HS-27A (cell line): ENCODE data around the gene ATP10D.
"Not testable (repeated sequence)": the region's sequence is repeated elsewhere in the genome, so short reads cannot be mapped to it uniquely, and the experiment has no call there.

ENCODE experiments used
- DNase-seq: peaks from one replicate; pipeline ENCODE4 v3.0.0-alpha.2; 2012; ENCODE audit warnings: low read depth, missing footprints

ATP10D gene

DNA sequence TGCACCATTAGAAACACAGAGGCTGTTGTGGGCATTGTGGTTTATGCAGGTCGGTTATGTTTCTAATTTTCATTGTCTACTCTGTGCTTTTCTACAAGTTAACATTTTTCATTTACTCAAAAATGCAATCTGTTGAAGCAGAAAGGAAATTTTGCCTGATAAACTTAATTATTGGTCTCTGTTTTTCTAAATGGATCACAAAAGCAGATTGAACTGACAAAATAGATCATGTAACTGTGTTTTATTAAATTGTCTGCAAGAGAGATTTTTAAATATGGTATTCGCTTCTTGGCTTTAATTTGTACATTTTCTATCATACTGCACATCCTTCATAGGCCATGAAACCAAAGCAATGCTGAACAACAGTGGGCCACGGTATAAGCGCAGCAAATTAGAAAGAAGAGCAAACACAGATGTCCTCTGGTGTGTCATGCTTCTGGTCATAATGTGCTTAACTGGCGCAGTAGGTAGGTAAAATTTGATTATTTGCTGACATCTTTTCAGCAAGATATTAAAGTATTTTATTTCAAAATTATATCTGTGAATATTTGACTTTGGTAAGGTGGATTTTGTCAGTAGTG is 50.6 kb downstream of the ATP10D start:
- DNase-seq = no peak

DNA sequence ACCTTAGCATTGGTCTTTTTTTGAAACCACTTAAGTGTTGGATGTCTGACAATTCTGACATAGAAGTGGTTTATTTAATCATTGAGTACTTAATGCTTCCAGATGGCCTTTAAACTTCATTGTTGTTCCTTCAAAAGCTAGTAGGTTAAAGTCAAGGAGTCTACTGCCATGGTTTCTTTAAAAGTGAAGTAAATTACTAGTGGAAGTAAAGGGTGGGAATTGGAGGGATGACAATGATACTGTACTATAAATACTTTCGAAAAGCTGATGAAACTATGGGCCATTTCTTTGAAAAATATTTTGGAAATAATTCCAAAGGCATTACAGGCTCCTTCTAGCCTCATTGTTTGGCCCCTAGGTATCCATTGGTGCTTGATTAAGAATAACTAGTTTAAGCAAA is 51.9 kb downstream of the ATP10D start:
- no peak for DNase-seq

DNA sequence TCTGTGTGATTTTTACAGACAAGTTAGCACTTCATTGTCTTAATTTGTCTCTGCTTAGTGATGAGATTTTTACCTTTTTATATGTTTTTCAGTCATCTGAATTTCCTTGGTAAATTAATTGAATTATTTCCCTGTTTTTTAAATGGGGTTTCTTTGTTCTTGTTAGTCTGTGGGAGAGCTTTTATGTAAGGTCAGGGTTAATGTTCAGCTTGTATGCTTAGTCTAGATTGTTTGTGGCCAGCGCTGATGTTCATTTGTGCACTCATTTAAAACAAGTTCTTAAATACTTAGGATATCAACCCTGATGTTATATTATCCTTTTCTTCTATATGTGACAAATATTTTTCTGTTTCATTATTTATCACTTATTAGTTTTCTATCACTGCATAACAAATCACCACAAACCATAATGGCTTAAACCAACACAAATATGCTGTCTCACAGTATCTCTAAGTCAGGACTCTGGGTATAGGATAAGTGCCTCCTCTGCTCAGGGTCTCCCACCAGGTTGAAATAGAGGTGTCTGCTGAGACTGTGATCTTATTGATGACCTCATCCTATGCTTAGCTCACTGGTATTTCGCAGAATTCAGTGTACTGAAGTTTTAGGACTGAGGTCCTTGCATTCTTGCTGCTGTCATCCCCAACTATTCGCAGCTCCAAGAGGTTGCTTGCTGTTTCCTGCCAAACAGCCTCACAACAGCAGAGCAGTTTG is 53.2 kb downstream of the ATP10D start:
- DNase-seq = no peak

DNA sequence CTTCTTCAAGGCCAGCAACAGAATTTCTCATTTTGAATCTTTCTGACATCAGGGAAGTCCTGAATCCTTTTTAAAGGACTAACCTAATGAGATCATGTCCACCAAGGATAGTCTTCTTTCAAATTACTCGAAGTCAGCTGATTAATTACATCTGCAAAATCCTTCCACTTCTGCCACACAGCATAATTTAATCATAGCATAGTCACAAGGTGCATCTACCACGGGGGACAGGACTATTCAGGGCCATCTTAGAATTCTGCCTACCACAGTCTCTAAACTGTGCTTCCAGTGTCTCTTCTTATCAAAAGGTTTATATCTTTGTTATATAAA is 53.7 kb downstream of the ATP10D start:
- no peak for DNase-seq

DNA sequence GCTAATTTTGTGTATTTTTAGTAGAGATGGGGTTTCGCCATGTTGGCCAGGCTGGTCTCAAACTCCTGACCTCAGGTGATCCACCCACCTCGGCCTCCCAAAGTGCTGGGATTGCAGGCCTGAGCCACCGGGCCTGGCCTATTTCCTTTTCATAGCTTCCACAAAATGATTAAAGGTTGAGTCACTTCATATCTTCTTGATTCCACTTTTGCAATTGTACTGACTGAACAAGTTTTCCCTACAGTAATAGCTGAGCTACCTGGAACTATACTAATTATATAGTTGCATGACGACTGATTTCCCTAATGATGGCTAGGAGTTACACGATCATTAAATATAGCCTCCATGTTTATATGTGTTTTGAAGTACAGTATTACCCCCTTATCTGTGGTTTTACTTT is 57.6 kb downstream of the ATP10D start:
- DNase-seq = not testable (repeated sequence)

DNA sequence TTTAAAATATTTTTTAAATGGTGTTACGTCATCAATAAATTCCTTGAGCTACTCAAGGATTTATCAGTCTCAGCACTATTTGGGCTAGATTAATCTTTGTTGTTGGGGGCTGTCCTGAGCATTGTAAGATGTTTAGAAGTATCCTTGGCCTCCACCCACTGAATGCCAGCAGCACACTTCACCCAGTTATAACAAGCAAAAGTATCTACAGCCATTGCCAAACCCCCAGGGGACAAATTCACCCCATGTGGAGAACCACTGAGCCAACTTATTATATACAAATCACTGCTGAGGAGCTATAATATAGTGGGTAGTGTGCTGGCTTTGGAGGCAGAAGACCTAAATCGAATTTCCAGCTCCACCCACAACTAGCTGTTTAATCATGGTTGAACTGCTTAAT is 58.3 kb downstream of the ATP10D start:
- DNase-seq = no peak

DNA sequence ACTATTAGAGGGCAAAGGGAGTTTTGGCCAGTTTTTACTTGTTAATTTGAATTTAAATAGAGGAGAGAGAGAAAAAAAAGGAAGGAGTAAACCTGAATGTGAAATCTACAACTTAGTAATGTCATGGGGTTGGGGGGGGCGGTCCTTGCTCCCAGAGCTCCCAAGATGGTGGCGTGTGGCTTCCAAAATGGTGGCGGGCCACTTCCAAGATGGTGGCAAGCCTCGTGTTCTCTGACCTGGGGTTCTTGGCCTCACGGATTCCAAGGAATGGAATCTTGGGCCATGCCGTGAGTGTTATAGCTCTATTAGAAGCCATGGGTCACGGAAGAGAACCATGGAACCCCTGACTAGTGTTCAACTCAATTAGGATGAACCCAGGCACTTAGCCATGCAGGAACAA is 65.3 kb downstream of the ATP10D start:
- not testable (repeated sequence) for DNase-seq

DNA sequence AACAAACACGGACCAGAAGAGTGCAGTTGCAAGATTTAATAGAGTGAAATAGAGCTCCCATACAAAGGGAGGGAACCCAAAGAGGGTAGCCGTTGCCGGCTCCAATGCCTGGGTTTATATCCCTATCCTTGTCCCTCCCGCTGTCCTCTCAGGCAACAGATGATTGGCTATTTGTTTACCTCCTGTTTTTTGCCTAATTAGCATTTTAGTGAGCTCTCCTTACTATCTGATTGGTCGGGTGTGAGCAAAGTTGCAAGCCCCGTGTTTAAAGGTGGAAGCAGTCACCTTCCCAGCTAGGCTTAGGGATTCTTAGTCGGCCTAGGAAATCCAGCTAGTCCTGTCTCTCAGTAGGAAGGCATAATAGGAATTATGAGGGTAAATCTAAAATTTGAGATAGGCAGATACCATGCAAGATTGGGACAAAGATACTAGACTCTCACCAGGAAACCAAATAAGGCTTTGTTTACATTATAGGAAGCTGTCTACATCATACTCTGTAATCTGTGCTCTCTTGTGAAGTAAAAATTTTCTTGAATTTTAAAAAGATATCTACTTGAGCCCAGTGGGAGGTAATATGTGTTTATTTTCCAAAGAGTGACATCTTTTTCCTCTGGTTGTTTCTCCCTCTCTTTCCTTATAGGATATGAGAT is 65.9 kb downstream of the ATP10D start:
- no peak for DNase-seq

DNA sequence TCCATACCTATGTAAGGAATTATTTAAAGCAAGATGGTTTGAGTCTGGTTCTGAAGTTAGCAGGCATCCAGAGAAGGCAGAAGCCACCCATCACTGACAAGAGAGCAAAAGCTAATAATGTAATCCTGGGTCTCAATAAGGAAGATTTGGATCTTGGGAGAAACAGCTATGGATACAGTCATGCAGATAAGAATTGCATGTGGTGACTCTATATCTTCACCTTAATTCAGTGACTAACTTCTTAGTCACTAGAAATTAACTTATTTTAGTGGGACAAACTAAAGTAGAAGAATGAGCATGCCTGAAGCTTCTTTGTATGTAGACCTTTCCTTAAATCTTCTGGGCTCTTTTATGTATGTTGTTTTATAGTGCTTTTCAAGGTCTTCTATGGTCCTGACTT is 66.6 kb downstream of the ATP10D start:
- DNase-seq = no peak

DNA sequence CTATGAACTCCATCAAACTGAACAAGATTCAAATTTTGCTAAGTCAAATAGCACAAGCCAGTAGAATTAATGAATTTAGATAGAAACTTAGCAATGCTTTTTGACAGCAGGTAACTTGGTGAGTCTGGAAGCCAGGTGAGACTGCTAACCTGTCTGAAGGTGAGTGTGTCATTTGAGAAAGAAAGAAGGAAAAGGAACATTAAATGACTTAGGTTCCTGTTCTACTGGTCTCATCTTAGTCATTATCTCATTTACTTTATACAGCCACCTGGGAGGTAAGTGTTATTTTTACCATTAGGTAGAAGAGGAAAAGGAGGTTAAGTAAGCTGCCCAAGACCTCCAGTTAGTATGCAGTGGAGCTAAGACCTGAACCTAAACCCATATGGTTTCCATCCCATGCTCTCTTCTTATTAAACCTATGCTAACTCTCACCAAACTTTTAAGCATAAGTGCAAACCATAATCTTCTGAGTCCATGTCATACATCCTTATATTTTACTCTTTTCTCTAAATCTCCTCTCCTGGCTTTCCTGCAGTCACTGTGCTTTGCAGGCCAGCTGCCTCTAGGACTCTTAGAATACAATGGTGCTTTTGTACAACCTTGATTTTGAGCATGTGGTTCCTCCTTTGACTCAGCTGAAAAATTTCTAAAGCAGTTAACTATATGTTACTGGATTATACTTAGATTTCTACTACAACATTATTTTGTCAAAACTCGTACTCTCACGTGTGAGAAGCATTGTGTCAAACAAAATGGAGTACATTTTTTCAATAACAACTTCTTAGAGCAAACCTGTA is 68.5 kb downstream of the ATP10D start:
- no peak for DNase-seq

DNA sequence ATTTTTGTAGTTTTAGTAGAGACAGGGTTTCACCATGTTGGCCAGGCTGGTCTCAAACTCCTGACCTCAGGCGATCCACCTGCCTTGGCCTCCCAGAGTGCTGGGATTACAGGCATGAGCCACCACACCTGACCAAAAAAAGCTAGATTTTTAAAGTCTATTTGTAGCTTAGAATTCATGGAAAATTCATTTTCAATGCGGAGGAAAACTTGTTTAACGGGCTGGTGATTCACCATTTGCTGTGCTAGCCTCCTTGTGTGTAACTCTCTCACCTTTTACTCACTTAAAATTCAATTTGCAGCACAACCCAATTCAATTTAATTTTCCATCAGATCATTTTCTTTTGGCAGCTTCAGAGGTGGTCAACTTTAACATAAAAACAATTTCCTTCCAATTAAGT is 70.8 kb downstream of the ATP10D start:
- not testable (repeated sequence) for DNase-seq

DNA sequence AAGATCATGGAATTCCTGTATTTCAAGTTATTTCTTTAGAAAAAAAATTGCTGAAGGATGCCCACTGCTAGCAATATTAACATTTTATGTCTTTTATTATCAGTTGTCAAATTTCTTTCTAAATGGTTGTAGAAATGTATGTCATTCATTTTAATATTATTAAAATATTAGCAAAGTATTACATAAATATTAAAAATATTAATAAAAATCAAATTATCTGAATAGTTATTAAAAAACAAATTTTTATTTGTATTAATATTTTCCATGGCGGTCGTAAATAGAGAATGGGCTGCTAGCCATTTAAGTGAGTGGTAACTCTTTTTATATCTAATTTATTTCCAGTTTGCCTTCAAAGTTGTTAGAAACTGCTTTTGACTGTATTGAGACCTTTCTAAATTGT is 72.2 kb downstream of the ATP10D start:
- no peak for DNase-seq

DNA sequence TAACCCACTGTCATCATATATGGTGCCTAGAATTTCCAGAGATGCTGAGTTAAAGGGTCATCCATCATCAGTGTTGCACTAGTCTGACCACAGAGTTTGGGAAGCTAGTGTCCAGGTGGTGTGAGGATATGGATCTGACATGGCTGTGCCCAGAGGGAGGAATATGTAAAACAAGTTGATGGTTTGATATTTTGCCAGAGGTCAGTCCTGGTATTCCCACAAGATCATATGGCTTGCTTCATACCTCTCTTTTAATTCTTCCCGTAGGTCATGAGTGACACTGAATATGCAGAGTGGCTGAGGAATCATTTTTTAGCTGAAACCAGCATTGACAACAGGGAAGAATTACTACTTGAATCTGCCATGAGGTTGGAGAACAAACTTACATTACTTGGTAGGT is 75.6 kb downstream of the ATP10D start:
- no peak for DNase-seq

DNA sequence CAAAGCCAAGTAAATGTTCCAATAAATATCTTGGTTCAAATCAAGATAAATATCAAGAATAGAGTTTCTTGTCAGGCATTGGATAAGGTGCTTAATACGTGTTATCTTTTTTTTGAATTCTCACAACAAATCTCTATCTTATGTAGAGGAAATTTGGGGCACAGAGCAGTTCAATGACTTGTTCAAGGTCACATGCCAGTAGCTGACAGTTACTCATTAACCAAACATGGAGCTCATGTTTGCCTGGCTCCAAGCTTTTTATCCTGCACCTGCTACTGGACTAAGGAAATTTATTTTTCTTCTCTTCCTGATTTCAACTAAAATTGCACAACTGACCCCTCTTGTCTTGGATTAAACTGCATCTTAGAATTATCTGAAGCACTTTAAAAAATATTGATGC is 76.3 kb downstream of the ATP10D start:
- DNase-seq = no peak

DNA sequence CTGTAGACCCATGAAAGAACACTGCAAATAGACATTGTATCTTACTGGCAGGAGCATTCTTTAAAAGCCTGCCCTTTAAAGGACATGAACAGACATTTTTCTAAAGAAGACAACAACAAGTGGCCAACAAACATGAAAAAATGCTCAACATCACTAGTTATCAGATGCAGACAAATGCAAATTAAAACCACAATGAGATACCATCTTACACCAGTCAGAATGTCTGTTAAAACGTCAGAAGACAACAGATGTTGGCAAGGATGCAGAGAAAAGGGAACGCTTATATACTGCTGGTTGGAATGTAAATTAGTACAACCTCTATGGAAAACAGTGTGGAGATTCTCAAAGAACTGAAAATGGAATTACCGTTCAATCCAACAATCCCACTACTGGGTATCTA is 77.2 kb downstream of the ATP10D start:
- DNase-seq = no peak

DNA sequence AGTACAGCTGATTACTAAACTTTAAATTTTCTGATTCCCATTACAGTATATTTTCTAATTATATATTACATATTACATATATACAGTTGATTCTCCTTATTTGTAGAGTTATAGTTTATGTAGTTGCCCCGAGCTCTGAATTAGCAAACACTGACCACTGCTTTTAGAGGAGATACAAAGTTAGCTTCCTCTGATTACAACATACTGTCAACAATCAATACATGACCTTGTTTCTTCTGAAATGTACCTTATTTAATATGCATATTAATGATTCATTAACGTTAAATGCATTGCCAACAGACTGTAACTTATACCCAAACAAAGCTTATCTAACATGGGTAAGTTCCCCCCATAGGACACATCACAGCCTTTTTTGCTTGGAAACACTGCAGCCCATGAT is 81.5 kb downstream of the ATP10D start:
- no peak for DNase-seq

DNA sequence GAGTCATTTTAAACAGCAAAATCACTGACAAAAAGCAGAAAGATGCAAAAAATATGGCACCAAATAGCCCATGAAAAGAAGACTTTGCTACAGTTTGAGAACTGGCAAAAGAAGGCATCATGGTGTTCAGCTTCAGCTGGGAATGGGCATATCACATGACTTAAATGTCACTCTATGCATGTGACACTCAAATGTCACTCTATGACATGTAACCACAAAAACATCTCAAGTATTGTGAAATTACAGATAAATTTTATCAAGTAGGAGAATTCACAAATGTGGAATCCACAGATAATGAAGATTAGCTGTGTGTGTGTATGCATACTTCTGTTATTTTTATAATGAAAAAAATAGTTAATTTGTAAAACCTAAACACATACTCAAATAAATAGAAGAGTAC is 81.9 kb downstream of the ATP10D start:
- no peak for DNase-seq

DNA sequence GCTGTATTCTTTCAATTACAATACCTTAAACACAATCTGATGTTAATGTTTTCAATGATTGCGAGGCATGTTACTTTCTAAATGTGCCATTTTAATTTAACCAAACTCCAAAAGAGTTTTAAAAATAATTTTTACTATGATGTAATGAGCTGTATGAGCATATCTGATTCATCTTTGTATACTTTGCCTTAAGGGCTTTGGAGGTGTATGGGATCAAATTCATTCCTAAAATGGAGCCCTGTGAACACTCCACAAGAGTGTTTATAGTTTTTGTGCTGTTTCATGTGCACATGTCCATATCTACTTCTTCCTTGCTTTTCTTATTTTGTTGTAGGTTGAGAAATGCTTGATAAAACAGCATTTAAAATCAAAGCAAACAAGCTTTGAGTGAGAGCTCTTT is 82.4 kb downstream of the ATP10D start:
- DNase-seq = no peak

DNA sequence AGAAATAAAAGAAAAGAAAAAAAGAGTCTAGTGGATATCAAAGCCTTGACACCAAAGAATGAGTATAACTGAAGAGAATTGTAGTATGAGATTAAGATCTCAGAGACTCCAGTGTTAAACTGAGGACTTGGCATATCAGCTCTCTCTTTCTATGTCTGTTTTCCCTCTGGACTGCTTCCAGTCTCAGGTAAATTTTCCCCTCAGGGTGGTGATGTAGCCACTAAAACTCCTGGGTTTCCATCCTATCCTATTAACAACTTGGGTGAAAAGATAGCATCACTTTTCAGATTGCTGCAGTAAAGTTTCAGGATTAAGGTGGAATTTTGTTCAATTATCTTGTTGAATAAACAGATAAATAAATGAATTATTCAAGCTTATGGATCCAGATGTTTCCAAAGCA is 85.7 kb downstream of the ATP10D start:
- DNase-seq = no peak

DNA sequence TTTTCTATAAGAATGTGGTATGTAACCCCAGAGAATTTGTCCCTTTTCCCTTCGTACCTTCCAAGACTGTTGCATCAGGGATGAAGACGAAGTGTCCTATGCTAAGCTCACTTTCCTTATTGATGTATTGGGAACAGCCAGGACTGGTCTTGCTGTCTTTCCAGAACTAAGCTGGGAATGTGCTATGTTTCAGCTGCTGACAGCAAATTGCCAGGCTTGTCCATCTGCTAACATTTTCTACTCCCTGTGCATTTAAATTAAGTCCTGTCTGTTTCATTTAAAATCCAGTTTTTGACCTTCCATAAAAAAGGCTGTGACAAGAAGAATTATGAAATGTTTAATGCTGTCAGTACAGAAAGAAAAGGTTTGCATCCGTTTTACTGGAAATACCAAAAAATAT is 87.9 kb downstream of the ATP10D start:
- DNase-seq = no peak

DNA sequence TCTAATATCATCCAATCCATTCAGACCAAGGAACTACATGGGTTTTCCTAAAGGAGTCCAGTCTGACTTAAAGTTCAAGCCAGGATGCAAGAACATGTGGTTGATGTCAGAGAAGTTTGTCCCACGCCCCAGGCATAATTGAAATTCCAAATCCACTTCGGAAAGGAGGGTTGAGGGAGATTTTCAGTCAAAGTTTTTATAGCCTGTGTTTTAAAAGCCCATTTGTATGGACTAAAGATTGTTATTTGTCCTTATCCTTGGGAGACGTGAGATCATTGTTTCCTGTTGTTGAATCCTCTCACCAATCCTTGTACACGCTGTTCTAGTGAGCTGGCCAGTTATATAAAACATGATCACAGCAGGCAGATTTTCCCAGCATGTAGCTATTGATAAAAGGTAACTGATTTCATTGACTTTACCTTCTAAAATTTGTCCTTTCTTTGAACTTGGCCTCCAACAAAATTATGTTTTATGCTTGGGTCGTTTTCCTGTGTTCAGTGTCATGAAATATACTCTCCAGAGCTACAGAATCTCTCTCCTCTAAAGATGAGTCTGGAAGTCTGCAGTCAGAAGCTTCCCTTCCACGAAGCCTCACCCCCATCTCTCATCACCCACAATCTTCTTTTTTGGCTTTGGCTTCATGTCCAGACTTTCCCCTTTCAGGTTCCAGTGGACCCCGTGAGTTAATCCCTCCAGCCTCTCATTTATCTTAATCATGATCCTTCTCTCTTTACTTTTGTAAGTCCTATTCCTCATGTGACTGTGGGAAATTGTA is 92.9 kb downstream of the ATP10D start:
- no peak for DNase-seq

DNA sequence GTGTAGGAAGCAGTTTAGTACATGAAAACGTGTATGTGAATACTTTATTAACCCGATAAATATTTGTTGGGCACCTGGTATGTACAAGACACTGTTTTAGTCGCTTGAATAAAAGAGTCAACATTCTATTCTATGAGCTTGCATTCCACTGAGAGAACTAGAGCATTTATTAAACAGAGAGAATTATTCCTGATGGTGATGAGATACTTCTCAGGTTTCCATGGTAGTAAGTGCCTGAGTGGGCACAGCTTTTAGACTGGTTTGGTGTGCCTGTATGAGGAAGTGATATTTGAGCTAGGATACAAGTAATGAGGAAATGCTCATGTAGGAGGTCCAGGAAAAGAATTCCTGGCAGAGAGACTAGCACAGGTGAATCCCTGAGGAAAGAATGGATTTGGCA is 94.2 kb downstream of the ATP10D start:
- no peak for DNase-seq
